ENCODE measurements around the gene SPTBN4.
"Not testable (repeated sequence)": the region's sequence is repeated elsewhere in the genome, so short reads cannot be mapped to it uniquely, and the experiment has no call there.

The SPTBN4 gene

DNA sequence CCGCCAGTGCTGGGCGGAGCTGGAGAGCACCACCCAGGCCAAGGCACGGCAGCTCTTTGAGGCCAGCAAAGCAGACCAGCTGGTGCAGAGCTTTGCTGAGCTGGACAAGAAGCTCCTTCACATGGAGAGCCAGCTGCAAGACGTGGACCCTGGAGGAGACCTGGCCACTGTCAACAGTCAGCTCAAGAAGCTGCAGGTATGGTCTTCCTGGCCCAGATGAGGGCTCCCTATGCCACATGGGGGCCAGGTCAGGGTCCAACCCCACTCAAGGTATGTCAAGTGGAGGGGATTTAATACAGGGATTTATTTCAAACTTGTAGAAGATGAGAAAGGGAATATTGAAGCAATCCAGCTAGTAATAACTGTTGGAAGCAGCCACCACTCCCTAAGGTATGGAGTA is 67.3 kb downstream of the SPTBN4 start:
- no peak for DNase-seq

DNA sequence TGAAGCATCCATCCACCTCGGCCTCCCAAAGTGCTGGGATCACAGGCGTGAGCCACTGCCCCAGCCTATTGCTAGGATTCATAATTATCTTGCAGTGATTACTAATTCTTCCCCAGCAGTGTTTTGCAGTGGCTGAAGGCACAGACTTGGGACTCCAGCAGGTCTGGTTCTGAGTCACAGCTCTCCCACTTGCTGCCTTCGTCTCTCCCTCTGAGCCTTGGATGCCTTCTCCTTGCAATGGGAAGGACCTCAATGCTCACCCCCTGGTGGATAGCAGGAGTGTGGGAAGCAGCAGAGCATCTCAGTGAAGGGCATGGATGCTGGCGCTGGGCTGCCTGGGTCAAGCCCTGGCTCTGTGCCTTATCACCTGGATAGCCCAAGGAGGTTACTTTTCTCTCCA is 72.3 kb downstream of the SPTBN4 start:
- no peak for DNase-seq

GRCh38 chr19:40542202-40542859 is 75.5 kb downstream of the SPTBN4 start:
- DNase-seq: no peak

GRCh38 chr19:40543029-40543597 is 76.3 kb downstream of the SPTBN4 start:
- no peak for DNase-seq

DNA sequence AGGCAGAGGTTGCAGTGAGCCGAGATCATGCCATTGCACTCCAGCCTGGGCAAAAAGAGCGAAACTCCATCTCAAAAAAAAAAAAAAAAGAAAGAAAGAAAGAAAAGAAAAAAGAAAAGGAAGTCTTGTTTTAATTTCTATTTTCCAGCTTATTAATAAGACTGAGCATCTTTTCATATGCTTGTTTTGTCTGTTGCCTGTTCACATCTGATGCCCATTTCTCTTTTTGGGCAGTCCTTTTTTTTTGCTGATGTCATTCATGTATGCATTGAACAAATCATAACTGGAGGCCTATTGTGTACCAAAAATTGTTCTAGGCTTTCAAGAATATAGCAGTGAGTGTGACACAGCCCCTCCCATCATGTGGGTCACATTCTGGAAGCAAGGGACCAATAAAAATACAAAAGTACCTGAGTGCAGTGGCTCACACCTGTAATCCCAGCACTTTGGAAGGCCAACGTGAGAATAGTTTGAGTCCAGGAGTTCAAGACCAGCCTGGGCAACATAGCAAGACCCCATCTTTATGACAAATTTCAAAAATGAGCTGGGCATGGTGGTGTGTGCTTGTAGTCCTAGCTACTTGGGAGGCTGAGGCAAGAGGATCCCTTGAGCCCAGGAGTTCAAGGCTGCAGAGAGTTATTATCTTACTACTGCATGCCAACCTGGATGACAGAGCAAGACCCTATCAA is 79.5 kb downstream of the SPTBN4 start:
- DNase-seq: not testable (repeated sequence)

DNA sequence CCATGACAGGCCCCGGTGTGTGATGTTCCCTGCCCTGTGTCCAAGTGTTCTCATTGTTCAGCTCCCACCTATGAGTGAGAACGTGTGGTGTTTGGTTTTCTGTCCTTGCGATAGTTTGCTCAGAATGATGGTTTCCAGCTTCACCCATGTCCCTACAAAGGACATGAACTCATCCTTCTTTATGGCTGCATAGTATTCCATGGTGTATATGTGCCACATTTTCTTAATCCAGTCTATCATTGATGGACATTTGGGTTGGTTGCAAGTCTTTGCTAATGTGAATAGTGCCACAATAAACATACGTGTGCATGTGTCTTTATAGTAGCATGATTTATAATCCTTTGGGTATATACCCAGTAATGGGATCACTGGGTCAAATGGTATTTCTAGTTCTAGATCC is 80.4 kb downstream of the SPTBN4 start:
- not testable (repeated sequence) for DNase-seq

GRCh38 chr19:40547836-40548235 is 81.0 kb downstream of the SPTBN4 start:
- DNase-seq: no peak

DNA sequence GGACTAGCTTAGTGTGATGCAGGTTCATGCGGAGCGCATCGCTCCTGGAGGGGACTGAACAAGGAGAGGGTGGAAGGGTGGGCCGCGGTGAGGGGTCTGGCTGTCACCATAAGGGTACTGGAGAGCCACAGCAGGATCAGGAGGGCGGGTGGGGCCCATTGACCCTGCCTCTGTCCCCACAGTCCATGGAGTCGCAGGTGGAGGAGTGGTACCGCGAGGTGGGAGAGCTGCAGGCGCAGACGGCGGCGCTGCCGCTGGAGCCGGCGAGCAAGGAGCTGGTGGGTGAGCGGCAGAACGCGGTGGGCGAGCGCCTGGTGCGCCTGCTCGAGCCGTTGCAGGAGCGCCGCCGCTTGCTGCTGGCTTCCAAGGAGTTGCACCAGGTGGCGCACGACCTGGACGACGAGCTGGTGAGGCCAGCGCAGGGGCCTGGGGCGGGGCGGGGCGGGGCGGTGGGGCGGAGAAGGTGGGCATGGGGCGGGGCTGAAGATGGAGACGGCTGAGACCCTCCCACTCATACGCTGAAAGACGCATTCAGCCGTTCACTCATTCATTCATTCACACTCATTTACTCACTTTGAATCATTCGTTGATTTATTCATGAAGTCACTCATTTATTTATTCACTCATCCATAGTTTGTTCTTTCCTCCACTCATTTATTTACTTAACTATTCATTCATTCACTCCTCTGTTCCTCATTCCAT is 82.4 kb downstream of the SPTBN4 start:
- peak; percentile 72 for DNase-seq

DNA sequence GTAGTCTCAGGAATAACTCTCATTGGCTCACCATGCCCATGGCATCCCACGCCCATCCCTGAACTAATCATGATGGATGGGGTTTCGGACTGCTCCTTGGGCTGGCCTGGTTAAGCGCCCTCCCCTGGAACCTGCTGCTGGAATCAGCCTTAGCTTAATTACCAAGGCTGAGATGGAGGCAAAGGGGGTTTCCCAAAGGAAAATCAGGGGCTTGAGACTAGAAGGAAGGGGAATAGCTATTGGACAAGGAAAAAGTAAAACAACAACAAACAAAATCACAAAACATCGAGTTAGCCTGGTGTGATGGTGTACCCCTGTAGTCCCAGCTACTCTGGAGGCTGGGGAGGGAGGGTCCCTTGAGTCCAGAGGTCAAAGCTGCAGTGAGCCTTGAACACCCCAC is 84.2 kb downstream of the SPTBN4 start:
- no peak for DNase-seq

- no peak for DNase-seq
These were observed 86.0 kb downstream of the SPTBN4 start for GRCh38 chr19:40552848-40553247.

- no peak for DNase-seq
These were observed 87.4 kb downstream of the SPTBN4 start for GRCh38 chr19:40553885-40554857.

DNA sequence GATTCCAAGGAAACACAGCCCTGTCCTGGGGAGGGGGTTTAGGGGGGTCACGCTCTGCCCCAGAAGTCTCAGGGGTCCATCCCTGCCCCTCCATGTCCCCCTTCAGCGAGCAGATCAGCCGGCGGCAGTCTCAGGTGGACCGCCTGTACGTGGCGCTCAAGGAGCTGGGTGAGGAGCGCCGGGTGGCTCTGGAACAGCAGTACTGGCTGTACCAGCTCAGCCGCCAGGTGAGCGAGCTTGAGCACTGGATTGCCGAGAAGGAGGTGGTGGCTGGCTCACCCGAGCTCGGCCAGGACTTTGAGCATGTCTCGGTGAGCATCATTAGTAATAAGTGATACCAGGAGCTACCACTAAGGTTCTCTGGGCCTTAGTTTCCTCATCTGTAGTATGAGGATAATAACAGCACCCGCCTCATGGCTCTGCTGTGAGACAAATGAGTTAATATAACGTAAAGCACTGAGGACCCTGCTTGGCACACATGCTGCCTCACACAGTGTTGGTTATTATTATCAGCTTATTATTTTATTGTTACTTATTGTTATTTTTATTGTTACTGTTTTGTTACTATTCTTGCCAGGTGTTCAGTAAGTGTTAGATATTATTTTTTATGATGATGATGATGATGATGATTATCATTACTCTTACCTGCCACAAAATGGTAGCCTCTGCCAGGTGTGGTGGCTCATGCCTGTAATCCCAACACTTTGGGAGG is 89.3 kb downstream of the SPTBN4 start:
- no peak for DNase-seq

DNA sequence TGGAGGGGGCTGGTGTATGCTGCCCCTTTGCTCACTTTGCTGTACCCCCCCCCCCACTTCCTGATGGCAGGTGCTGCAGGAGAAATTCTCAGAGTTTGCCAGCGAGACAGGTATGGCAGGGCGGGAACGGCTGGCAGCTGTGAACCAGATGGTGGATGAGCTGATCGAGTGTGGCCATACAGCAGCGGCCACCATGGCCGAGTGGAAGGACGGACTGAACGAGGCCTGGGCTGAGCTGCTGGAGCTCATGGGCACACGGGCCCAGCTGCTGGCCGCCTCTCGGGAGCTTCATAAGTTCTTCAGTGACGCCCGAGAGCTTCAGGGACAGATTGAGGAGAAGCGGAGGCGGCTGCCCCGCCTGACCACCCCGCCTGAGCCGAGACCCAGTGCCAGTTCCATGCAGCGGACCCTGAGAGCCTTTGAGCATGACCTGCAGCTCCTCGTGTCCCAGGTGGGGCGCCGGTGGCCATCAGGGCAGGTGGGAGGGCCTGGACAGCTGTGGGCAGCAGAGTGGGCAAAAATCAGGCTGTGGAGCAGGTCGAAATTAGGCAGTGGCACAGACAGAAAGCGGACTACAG is 90.2 kb downstream of the SPTBN4 start:
- no peak for DNase-seq

DNA sequence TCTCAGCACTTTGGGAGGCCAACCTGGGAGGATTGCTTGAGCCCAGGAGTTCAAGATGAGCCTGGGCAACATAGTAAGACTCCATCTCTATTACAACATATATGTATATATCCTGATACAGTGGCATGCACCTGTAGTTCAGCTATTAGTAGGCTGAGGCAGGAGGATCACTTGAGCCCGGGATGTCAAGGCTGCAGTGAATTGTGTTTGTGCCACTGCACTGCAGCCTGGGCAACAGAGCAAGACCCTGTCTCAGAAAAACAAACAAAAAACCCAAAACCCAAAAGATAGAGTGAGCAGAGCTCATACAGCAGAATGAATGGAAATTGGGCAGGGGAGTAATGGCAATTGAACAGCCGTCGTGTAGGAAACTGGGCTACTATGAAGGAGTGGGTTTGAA is 92.6 kb downstream of the SPTBN4 start:
- DNase-seq: no peak

DNA sequence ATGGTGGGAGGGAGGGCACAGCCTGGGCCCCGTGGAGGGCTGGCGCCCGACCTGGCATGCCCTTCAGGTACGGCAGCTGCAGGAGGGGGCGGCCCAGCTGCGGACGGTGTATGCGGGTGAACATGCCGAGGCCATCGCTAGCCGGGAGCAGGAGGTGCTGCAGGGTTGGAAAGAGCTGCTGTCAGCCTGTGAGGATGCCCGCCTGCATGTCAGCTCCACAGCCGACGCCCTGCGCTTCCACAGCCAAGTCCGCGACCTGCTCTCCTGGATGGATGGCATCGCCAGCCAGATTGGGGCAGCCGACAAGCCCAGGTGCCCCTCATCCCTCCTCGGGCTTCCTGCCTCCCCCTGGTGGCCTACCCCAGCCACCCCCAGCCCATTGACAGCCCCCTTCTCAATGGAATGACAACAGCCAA is 93.3 kb downstream of the SPTBN4 start:
- no peak for DNase-seq

GRCh38 chr19:40561947-40562346 is 95.1 kb downstream of the SPTBN4 start:
- DNase-seq: no peak

- DNase-seq: not testable (repeated sequence)
These were observed 97.7 kb downstream of the SPTBN4 start for GRCh38 chr19:40564535-40564934.

DNA sequence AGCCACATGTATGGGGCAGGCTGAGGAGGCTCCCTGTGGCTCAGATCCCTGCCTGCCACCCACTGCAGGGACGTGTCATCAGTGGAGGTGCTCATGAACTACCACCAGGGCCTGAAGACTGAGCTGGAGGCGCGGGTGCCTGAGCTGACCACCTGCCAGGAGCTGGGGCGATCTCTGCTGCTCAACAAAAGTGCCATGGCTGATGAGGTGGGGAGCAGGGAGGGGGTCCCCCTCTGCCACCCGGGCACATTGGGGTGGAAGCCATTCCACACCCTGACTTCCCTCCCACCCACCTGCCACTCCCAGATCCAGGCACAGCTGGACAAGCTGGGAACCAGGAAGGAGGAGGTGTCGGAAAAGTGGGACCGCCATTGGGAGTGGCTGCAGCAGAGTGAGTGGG is 98.6 kb downstream of the SPTBN4 start:
- no peak for DNase-seq

DNA sequence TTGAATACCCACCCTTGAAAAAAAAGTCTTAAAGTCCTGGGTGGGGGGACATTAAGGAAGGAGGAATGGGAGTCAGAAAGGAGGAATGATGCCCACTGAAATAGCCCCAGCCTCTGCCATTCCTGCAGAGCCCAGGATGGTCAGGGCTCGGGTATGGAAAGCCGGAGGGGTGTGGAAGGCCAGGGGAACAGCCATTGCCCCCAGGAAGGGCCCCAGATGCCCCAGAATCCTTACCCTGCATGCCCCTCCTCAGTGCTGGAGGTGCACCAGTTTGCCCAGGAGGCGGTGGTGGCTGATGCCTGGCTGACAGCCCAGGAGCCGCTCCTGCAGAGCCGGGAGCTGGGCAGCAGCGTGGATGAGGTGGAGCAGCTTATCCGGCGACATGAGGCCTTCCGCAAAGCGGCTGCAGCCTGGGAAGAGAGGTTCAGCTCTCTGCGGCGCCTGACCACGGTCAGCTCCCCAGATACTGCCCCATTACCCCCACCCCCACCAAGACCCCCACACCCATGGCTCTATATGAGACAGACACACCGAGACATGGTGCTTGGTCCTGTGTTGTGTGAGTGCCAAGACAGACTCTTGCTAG is 99.2 kb downstream of the SPTBN4 start:
- no peak for DNase-seq

DNA sequence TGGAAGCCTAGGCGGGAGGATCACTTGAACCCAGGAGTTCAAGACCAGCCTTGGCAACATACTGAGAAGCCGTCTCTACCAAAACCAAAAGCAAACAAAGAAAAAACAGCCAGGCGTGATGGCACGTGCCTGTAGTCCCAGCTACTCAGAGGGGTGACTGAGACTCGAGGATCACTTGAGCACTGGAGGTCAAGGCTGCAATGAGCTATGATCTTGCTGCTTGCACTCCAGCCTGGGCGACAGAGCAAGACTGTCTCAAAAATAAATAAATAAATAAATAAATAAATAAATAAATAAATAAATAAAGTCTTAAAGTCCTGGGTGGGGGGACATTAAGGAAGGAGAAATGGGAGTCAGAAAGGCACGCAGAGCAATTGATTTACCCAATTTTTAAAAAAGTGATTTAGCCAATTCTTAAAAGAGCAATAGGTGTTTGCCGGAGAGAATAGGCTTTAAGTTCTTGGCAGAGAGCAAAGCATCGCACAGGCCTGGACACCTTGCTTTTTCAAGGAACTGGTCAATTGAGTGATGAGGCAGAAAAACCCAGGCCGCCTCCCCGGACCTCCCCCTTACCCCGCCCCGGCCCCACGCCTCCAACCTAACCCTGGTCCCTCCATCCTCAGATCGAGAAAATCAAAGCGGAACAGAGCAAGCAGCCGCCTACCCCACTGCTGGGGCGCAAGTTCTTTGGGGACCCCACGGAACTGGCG is 100.4 kb downstream of the SPTBN4 start:
- DNase-seq: no peak

All from activated CD4-positive, alpha-beta T cell treated with anti-CD3 and anti-CD28 coated beads, Interleukin-2, amount 50 U/mL, for 1 hour (primary cell).